Measurements from ENCODE around the gene ZNRD2. TPM values are rescaled to one million over a fixed set of nuclear protein-coding genes. Genes with fewer than 3 reads are reported as not detected.

The ZNRD2 gene
- total RNA-seq, 2 experiments from 2014 or later, result 39.2 to 40.7 TPM

- peaks cover 37% of the 10 kb centered on the region for H3K36me3 Mint-ChIP-seq (ENCODE audit: low read depth)
- H3K4me1 Mint-ChIP-seq (ENCODE audit: low read depth), result peaks cover 60% of the 10 kb centered on the region
- ChIA-PET CTCF (interaction anchor here (0.8 to 3.9 kb wide), 9 partner anchors 10 to 71 kb away, joined by 3 to 16 read pairs (median 7); partner anchors contain the start of genes EHBP1L1, FAM89B, KCNK7 and SIPA1), POLR2A (interaction anchor here (0.6 to 2.5 kb wide), 12 partner anchors 24 to 191 kb away, joined by 3 to 24 read pairs (median 5); partner anchors contain the start of genes FAM89B, MALAT1, NEAT1 and SIPA1)
- ATAC-seq (no peak), DNase-seq (no peak)
- H3K9me3 Mint-ChIP-seq (ENCODE audit: insufficient read depth), result no peaks in the 10 kb centered on the region
- peak overlapping the region; percentile 86 for H3K4me3 Mint-ChIP-seq
- H3K27me3 Mint-ChIP-seq (ENCODE audit: low read depth), result no peaks in the 10 kb centered on the region
- peak overlapping the region; percentile 97 for H3K27ac Mint-ChIP-seq
These were observed 43.0 kb downstream of the ZNRD2 start for GRCh38 chr11:65613091-65613928.

GRCh38 chr11:65615229-65615949, 45.1 kb downstream of the ZNRD2 start, which contains the start of gene PCNX3:
Gene PCNX3 (plus strand): TSS chr11:65615776. CDS start chr11:65616312, 536 bp downstream.
- Mint-ChIP-seq H3K4me1 (ENCODE audit: low read depth) (peaks cover 44% of the 10 kb centered on the region), H3K4me3 (peak within 1 kb of the TSS; percentile 98), H3K27ac (peak within 1 kb of the TSS; percentile 97), H3K9me3 (ENCODE audit: insufficient read depth) (no peaks in the 10 kb centered on the region), H3K36me3 (ENCODE audit: low read depth) (peaks cover 34% of the 10 kb centered on the region), H3K27me3 (ENCODE audit: low read depth) (no peaks in the 10 kb centered on the region)
- DNase-seq (peak; percentile 100), ATAC-seq (peak; percentile 91)
- CTCF ChIA-PET, result interaction anchor here (0.6 to 2.6 kb wide), 24 partner anchors 9 to 407 kb away, joined by 3 to 14 read pairs (median 4); partner anchors contain the start of genes AP5B1, EHBP1L1, FAM89B and MUS81
- POLR2A ChIA-PET, result interaction anchor here (0.5 to 2.5 kb wide), 29 partner anchors 15 to 353 kb away, joined by 3 to 24 read pairs (median 4); partner anchors contain the start of genes CCDC85B, FAM89B, KAT5 and KCNK7

- peak; percentile 0 for ATAC-seq
- peaks cover 31% of the 10 kb centered on the region for H3K36me3 Mint-ChIP-seq (ENCODE audit: low read depth)
- DNase-seq, result no peak
- no peaks in the 10 kb centered on the region for H3K9me3 Mint-ChIP-seq (ENCODE audit: insufficient read depth)
- H3K4me3 Mint-ChIP-seq, result peak overlapping the region; percentile 98
- peak overlapping the region; percentile 97 for H3K27ac Mint-ChIP-seq
- ChIA-PET CTCF (interaction anchor here (1.0 to 2.6 kb wide), 18 partner anchors 8 to 286 kb away, joined by 3 to 14 read pairs (median 6); partner anchors contain the start of genes AP5B1, EHBP1L1, FAM89B and SIPA1), POLR2A (interaction anchor here (0.5 to 2.5 kb wide), 15 partner anchors 16 to 275 kb away, joined by 3 to 24 read pairs (median 4); partner anchors contain the start of genes CCDC85B, MALAT1 and SIPA1)
- peaks cover 38% of the 10 kb centered on the region for H3K4me1 Mint-ChIP-seq (ENCODE audit: low read depth)
- H3K27me3 Mint-ChIP-seq (ENCODE audit: low read depth), result no peaks in the 10 kb centered on the region
These were observed 45.8 kb downstream of the ZNRD2 start for GRCh38 chr11:65615950-65616574.

GRCh38 chr11:65616575-65617001, 46.3 kb downstream of the ZNRD2 start:
- H3K9me3 Mint-ChIP-seq (ENCODE audit: insufficient read depth), result no peaks in the 10 kb centered on the region
- H3K27me3 Mint-ChIP-seq (ENCODE audit: low read depth), result no peaks in the 10 kb centered on the region
- CTCF ChIA-PET, result interaction anchor here (0.7 to 2.0 kb wide), 8 partner anchors 9 to 243 kb away, joined by 3 to 10 read pairs (median 5); no protein-coding TSS in a partner anchor
- POLR2A ChIA-PET, result interaction anchor here (0.5 to 1.9 kb wide), 9 partner anchors 10 to 237 kb away, joined by 3 to 12 read pairs (median 3); partner anchors contain the start of gene SIPA1
- DNase-seq (peak; percentile 66), ATAC-seq (no peak)
- peaks cover 32% of the 10 kb centered on the region for H3K36me3 Mint-ChIP-seq (ENCODE audit: low read depth)
- H3K4me1 Mint-ChIP-seq (ENCODE audit: low read depth), result peaks cover 34% of the 10 kb centered on the region
- peak overlapping the region; percentile 98 for H3K4me3 Mint-ChIP-seq
- H3K27ac Mint-ChIP-seq, result peak overlapping the region; percentile 95

DNA sequence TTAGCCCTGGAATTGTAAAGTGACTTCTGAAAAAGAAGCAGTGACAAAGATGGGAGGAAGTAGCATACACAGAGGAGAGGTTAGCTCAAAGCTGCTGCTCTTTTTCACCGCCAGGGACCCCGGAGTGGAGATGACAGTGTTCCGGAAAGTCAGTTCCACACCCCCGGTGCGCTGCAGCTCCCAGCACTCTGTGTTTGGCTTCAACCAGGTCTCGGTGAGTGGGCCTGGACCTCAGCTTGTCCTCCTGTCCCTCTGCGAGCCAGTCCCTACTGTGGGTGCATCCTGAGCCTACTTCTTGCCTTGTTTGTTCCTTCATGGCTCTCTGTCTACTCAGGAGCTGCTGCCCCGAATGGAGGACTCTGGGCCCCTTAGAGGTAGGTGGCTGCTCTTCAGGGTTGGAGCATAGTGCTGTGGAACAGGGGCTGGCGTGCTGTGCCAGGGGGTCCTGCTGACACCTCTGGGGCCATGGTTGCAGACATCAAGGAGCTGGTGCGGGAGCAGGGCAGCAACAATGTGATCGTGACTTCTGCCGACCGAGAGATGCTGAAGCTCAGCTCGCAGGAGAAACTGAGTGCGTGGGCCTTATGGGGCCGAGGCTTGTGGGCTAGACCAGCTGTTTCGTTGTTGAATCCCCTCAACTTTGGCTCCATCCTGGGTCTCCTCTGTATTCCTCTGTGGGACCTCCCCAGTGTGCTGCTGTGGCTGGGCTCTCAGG, 47.0 kb downstream of the ZNRD2 start:
- POLR2A ChIA-PET, result interaction anchor here (0.6 to 1.9 kb wide), 8 partner anchors 10 to 355 kb away, joined by 3 to 12 read pairs (median 3); partner anchors contain the start of gene SIPA1

GRCh38 chr11:65617990-65618751, 47.9 kb downstream of the ZNRD2 start:
- peaks cover 21% of the 10 kb centered on the region for H3K4me1 Mint-ChIP-seq (ENCODE audit: low read depth)
- no peaks in the 10 kb centered on the region for H3K27me3 Mint-ChIP-seq (ENCODE audit: low read depth)
- H3K27ac Mint-ChIP-seq, result peak overlapping the region; percentile 43
- DNase-seq (no peak), ATAC-seq (no peak)
- H3K9me3 Mint-ChIP-seq (ENCODE audit: insufficient read depth), result no peaks in the 10 kb centered on the region
- H3K4me3 Mint-ChIP-seq, result peak overlapping the region; percentile 15
- H3K36me3 Mint-ChIP-seq (ENCODE audit: low read depth), result peaks cover 34% of the 10 kb centered on the region
- ChIA-PET CTCF (interaction anchor here (0.8 to 2.0 kb wide), 2 partner anchors 35 to 78 kb away, joined by 3 to 5 read pairs; no protein-coding TSS in a partner anchor), POLR2A (interaction anchor here (0.6 to 1.9 kb wide), 3 partner anchors 20 to 356 kb away, joined by 3 to 12 read pairs (median 5); partner anchors contain the start of gene SIPA1)

More for the DNA sequence above, 47.0 kb downstream of the ZNRD2 start:
- Mint-ChIP-seq H3K9me3 (ENCODE audit: insufficient read depth) (no peaks in the 10 kb centered on the region), H3K36me3 (ENCODE audit: low read depth) (peaks cover 35% of the 10 kb centered on the region), H3K27me3 (ENCODE audit: low read depth) (no peaks in the 10 kb centered on the region), H3K4me1 (ENCODE audit: low read depth) (peaks cover 30% of the 10 kb centered on the region), H3K4me3 (peak overlapping the region; percentile 98), H3K27ac (peak overlapping the region; percentile 95)
- DNase-seq (no peak), ATAC-seq (no peak)
- CTCF ChIA-PET, result interaction anchor here (0.7 to 2.0 kb wide), 8 partner anchors 9 to 242 kb away, joined by 3 to 10 read pairs (median 5); no protein-coding TSS in a partner anchor

DNA sequence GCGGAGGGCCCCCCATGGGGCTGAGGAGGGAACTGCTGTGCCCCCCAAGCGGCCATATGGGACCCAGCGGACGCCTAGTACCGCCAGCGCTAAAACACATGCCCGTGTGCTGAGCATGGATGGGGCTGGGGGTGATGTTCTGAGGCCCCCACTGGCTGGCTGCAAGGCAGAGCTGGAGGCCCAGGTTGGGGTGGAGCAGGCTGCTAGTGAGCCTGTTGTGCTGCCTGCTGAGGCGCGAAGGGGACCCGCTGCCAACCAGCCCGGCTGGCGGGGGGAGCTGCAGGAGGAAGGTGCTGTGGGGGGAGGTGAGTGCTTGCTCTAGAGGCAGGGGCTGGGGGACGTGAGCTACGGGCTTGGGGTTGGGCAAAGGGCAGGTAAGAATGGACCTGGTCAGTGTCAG, 48.5 kb downstream of the ZNRD2 start:
- Mint-ChIP-seq H3K36me3 (ENCODE audit: low read depth) (peaks cover 34% of the 10 kb centered on the region), H3K4me3 (no peak overlapping the region), H3K4me1 (ENCODE audit: low read depth) (peaks cover 20% of the 10 kb centered on the region), H3K27ac (no peak overlapping the region), H3K9me3 (ENCODE audit: insufficient read depth) (no peaks in the 10 kb centered on the region), H3K27me3 (ENCODE audit: low read depth) (no peaks in the 10 kb centered on the region)
- ChIA-PET CTCF (interaction anchor here (0.8 kb wide), 1 partner anchor 34 kb away, joined by 3 read pairs; no protein-coding TSS in a partner anchor), POLR2A (interaction anchor here (0.9 kb wide), 1 partner anchor 35 kb away, joined by 5 read pairs; no protein-coding TSS in a partner anchor)
- no peak for DNase-seq
- ATAC-seq, result no peak

GRCh38 chr11:65619281-65619928, 49.1 kb downstream of the ZNRD2 start:
- no peak for DNase-seq
- Mint-ChIP-seq H3K27me3 (ENCODE audit: low read depth) (no peaks in the 10 kb centered on the region), H3K4me1 (ENCODE audit: low read depth) (peaks cover 20% of the 10 kb centered on the region), H3K9me3 (ENCODE audit: insufficient read depth) (no peaks in the 10 kb centered on the region), H3K27ac (no peak overlapping the region), H3K4me3 (no peak overlapping the region), H3K36me3 (ENCODE audit: low read depth) (peaks cover 37% of the 10 kb centered on the region)
- ChIA-PET POLR2A (no interaction called here), CTCF (interaction anchor here (0.8 kb wide), 1 partner anchor 34 kb away, joined by 3 read pairs; no protein-coding TSS in a partner anchor)
- no peak for ATAC-seq

- POLR2A ChIA-PET, result no interaction called here
- CTCF ChIA-PET, result no interaction called here
- Mint-ChIP-seq H3K9me3 (ENCODE audit: insufficient read depth) (no peaks in the 10 kb centered on the region), H3K27ac (no peak overlapping the region), H3K4me3 (no peak overlapping the region), H3K4me1 (ENCODE audit: low read depth) (peaks cover 20% of the 10 kb centered on the region), H3K36me3 (ENCODE audit: low read depth) (peaks cover 37% of the 10 kb centered on the region), H3K27me3 (ENCODE audit: low read depth) (no peaks in the 10 kb centered on the region)
- ATAC-seq (no peak), DNase-seq (no peak)
These were observed 50.4 kb downstream of the ZNRD2 start for GRCh38 chr11:65620666-65621065.
